Loucy (cell line): Measurements from ENCODE around the gene SH3BP1.

ENCODE experiments used
- EZH2phosphoT487 ChIP-seq: fragments of 200-600 bp; IDR thresholded peaks from 2 replicates; pipeline ENCODE4 v1.6.1; 2018; ENCODE audit warnings: antibody characterized with exemption, mild to moderate bottlenecking, moderate library complexity, borderline replicate concordance
- TF ChIP-seq, protein P1 (sequence below): fragments of 200-600 bp; sonication (generic); conservative IDR thresholded peaks from 2 replicates; pipeline ENCODE4 v1.5.1; 2014; ENCODE audit warnings: mild to moderate bottlenecking, antibody characterized with exemption, low read length

DNA sequence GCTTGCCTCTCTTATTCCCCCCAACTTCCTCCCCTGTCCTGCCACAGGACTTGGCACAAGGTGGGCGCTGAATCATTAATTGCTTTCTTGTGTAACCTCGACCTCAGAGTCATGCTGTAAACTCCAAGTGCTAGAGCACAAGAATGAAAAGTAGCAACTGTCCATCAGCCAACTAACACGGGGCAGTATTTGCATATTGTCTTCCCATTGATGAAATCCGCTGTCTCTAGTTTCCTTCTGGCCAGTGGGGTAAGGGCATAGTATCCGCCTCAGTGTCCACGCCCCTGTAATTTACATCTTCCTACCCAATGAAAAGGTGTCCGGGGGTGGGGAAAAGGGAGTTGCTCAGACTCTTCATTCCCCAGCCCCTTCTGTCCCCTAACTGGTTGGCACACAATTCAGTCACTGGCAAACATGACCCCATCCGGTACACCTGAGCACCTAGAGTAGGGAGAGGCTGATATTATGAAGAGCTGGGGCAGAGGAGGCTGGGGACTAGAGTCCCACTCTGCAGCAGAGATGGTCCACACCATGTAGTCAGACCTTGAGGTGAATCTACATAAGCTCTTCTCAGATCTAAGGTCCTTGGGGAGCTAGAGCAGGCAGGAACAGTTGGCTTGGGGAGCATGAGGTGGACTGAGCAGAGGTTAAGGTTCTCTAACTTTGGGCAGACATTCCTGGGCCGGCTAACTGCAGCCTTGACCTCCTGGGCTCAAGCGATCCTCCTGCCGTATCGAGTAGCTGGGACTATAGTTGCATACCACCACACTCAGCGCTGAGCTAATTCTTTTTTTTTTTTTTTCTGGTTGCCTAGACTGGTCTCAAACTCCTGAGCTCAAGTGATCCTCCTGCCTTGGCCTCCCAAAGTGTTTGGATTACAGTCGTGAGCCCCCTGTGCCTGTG, 37.7 kb upstream of the SH3BP1 start:
- TF ChIP-seq, protein P1, sequence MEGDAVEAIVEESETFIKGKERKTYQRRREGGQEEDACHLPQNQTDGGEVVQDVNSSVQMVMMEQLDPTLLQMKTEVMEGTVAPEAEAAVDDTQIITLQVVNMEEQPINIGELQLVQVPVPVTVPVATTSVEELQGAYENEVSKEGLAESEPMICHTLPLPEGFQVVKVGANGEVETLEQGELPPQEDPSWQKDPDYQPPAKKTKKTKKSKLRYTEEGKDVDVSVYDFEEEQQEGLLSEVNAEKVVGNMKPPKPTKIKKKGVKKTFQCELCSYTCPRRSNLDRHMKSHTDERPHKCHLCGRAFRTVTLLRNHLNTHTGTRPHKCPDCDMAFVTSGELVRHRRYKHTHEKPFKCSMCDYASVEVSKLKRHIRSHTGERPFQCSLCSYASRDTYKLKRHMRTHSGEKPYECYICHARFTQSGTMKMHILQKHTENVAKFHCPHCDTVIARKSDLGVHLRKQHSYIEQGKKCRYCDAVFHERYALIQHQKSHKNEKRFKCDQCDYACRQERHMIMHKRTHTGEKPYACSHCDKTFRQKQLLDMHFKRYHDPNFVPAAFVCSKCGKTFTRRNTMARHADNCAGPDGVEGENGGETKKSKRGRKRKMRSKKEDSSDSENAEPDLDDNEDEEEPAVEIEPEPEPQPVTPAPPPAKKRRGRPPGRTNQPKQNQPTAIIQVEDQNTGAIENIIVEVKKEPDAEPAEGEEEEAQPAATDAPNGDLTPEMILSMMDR, result no peak
- no peak for TF ChIP-seq EZH2phosphoT487
